IMR-90 (cell line): ENCODE measurements around the gene GPRIN3. TPM values are rescaled to one million over a fixed set of nuclear protein-coding genes. Genes with fewer than 3 reads are reported as not detected.

Source experiments
- ATAC-seq: fragments of 200-7000 bp; cut with Tn5 transposase; 2 replicates; pipeline ENCODE4 v1.9.1; 2020; ENCODE audit warnings: low read depth, mild to moderate bottlenecking, moderate library complexity
- BruUV-seq: library from RNA; stranded (reverse); fragments of 400-500 nt; replicated peaks from 2 replicates; lab custom pipeline; 2021; lab: Mats Ljungman, UMichigan
- CTCF ChIA-PET: fragments of 300-600 bp; formaldehyde crosslinking; extraction: SDS; loops from one replicate; lab custom pipeline; 2021; ENCODE audit warnings: antibody characterized with exemption; lab: Yijun Ruan, JAX
- POLR2A ChIA-PET: fragments of 300-600 bp; sonication (Branson Sonifier 250); formaldehyde crosslinking; loops from one replicate; lab custom pipeline; 2022; ENCODE audit warnings: antibody characterized with exemption; ENCODE audit not compliant: unreplicated experiment; lab: Charles Lee
- DNase-seq: peaks from one replicate; pipeline ENCODE4 v3.0.0; 2013
- H2AFZ ChIP-seq: replicated peaks from 2 replicates; pipeline ENCODE3; 2013; ENCODE audit warnings: low read length, mild to moderate bottlenecking; ENCODE audit not compliant: poor library complexity
- H2AK5ac ChIP-seq: 2 replicates; pipeline ENCODE4 v1.6.1; 2013; ENCODE audit warnings: low read depth, low read length, inconsistent platforms
- H2AK9ac ChIP-seq: replicated peaks from 2 replicates; pipeline ENCODE3; 2013; ENCODE audit warnings: mild to moderate bottlenecking, low read depth, low read length, moderate library complexity; ENCODE audit not compliant: poor library complexity
- H2BK120ac ChIP-seq: 2 replicates; pipeline ENCODE4 v1.6.1; 2013; ENCODE audit warnings: low read depth, low read length, inconsistent platforms
- H2BK15ac ChIP-seq: 3 replicates; pipeline ENCODE4 v1.6.1; 2013; ENCODE audit warnings: low read depth, low read length, inconsistent platforms
- H2BK20ac ChIP-seq: 2 replicates; pipeline ENCODE4 v1.6.1; 2013; ENCODE audit warnings: low read depth, mild to moderate bottlenecking, inconsistent platforms, low read length, moderate library complexity
- H2BK5ac ChIP-seq: 2 replicates; pipeline ENCODE4 v1.6.1; 2013; ENCODE audit warnings: mild to moderate bottlenecking, low read depth, low read length, inconsistent platforms; ENCODE audit not compliant: poor library complexity, severe bottlenecking
- H3K14ac ChIP-seq: replicated peaks from 2 replicates; pipeline ENCODE4 v1.6.1; 2013; ENCODE audit warnings: low read depth, low read length, inconsistent platforms
- H3K18ac ChIP-seq: 2 replicates; pipeline ENCODE4 v1.6.1; 2013; ENCODE audit warnings: low read depth, low read length, control low read depth
- H3K23ac ChIP-seq: 2 replicates; pipeline ENCODE4 v1.6.1; 2013; ENCODE audit warnings: low read depth, low read length, inconsistent platforms
- H3K27ac ChIP-seq: 2 replicates; pipeline ENCODE4 v1.5.1; 2013; ENCODE audit warnings: mild to moderate bottlenecking, control low read depth, low read length; ENCODE audit not compliant: insufficient read depth
- H3K27me3 ChIP-seq: 2 replicates; pipeline ENCODE4 v1.6.1; 2013; ENCODE audit warnings: low read length; ENCODE audit not compliant: control insufficient read depth, insufficient read depth
- H3K36me3 ChIP-seq: 2 replicates; pipeline ENCODE4 v1.6.1; 2013; ENCODE audit warnings: low read length, mixed read lengths; ENCODE audit not compliant: control insufficient read depth, insufficient read depth
- H3K4ac ChIP-seq: 2 replicates; pipeline ENCODE4 v1.6.1; 2013; ENCODE audit warnings: low read depth, low read length, inconsistent platforms
- H3K4me1 ChIP-seq: 2 replicates; pipeline ENCODE4 v1.6.1; 2013; ENCODE audit warnings: low read length, mixed read lengths; ENCODE audit not compliant: control insufficient read depth, insufficient read depth
- H3K4me2 ChIP-seq: 2 replicates; pipeline ENCODE4 v1.6.1; 2013; ENCODE audit warnings: low read depth, mild to moderate bottlenecking, control low read depth, low read length, moderate library complexity
- H3K4me3 ChIP-seq: 2 replicates; pipeline ENCODE4 v1.5.1; 2013; ENCODE audit warnings: low read depth, mild to moderate bottlenecking, control low read depth, low read length, moderate library complexity; ENCODE audit not compliant: insufficient read depth
- H3K56ac ChIP-seq: 2 replicates; pipeline ENCODE4 v1.6.1; 2013; ENCODE audit warnings: low read length, inconsistent platforms; ENCODE audit not compliant: insufficient read depth; ENCODE audit errors: extremely low read depth
- H3K79me1 ChIP-seq, 2 experiments: 2 replicates each; pipeline ENCODE4 v1.6.1; 2013; ENCODE audit warnings: low read length in 2 of 2, inconsistent platforms in 1 of 2, low read depth in 1 of 2
- H3K9ac ChIP-seq: 2 replicates; pipeline ENCODE4 v1.6.1; 2013; ENCODE audit warnings: low read depth, low read length, control low read depth
- H3K9me1 ChIP-seq: 2 replicates; pipeline ENCODE4 v1.6.1; 2013; ENCODE audit warnings: low read length, inconsistent platforms; ENCODE audit not compliant: insufficient read depth
- H3K9me3 ChIP-seq: 2 replicates; pipeline ENCODE4 v1.6.1; 2013; ENCODE audit warnings: low read length; ENCODE audit not compliant: control insufficient read depth, insufficient read depth
- H4K20me1 ChIP-seq: 2 replicates; pipeline ENCODE4 v1.6.1; 2013; ENCODE audit warnings: low read length, inconsistent platforms; ENCODE audit not compliant: insufficient read depth
- H4K5ac ChIP-seq: 2 replicates; pipeline ENCODE4 v1.6.1; 2013; ENCODE audit warnings: mild to moderate bottlenecking, low read depth, low read length, control low read depth
- H4K8ac ChIP-seq, 2 experiments: 2 replicates each; pipeline ENCODE4 v1.6.1; 2013; ENCODE audit warnings: low read depth in 2 of 2, low read length in 2 of 2, control low read depth in 1 of 2, inconsistent platforms in 1 of 2
- H4K91ac ChIP-seq: 2 replicates; pipeline ENCODE4 v1.6.1; 2013; ENCODE audit warnings: low read depth, low read length, inconsistent platforms; ENCODE audit not compliant: insufficient read depth
- BHLHE40 ChIP-seq: fragments of 150-350 bp; IDR thresholded peaks from 2 replicates; pipeline ENCODE4 v1.6.1; 2016; ENCODE audit warnings: mild to moderate bottlenecking, low read depth, low read length
- CEBPB ChIP-seq: IDR thresholded peaks from 2 replicates; pipeline ENCODE4 v1.6.1; 2012; ENCODE audit warnings: low read depth, low read length, improper control_type of control experiment
- CHD1 ChIP-seq: IDR thresholded peaks from 2 replicates; pipeline ENCODE4 v1.6.1; 2012; ENCODE audit warnings: low read depth, low read length, improper control_type of control experiment
- ELK1 ChIP-seq: fragments of 150-350 bp; IDR thresholded peaks from 2 replicates; pipeline ENCODE4 v1.6.1; 2016; ENCODE audit warnings: low read depth, mild to moderate bottlenecking, low read length, moderate library complexity, borderline replicate concordance
- FOS ChIP-seq: fragments of 150-350 bp; IDR thresholded peaks from 2 replicates; pipeline ENCODE4 v1.6.1; 2016; ENCODE audit warnings: low read depth, low read length
- MAFK ChIP-seq: IDR thresholded peaks from 2 replicates; pipeline ENCODE4 v1.6.1; 2012; ENCODE audit warnings: low read depth, low read length, improper control_type of control experiment
- MAZ ChIP-seq: IDR thresholded peaks from 2 replicates; pipeline ENCODE4 v1.6.1; 2012; ENCODE audit warnings: low read depth, mild to moderate bottlenecking, low read length, improper control_type of control experiment, moderate library complexity, borderline replicate concordance
- MXI1 ChIP-seq: IDR thresholded peaks from 2 replicates; pipeline ENCODE4 v1.6.1; 2012; ENCODE audit warnings: low read depth, mild to moderate bottlenecking, low read length, moderate library complexity, borderline replicate concordance
- NFE2L2 ChIP-seq: fragments of 150-350 bp; IDR thresholded peaks from 2 replicates; pipeline ENCODE4 v1.6.1; 2016; ENCODE audit warnings: low read depth, mild to moderate bottlenecking, low read length
- POLR2A ChIP-seq: IDR thresholded peaks from 2 replicates; pipeline ENCODE4 v1.6.1; 2012; ENCODE audit warnings: mild to moderate bottlenecking, low read depth, low read length
- RAD21 ChIP-seq: IDR thresholded peaks from 2 replicates; pipeline ENCODE4 v1.6.1; 2012; ENCODE audit warnings: low read length, improper control_type of control experiment
- RCOR1 ChIP-seq: IDR thresholded peaks from 2 replicates; pipeline ENCODE4 v1.6.1; 2012; ENCODE audit warnings: mild to moderate bottlenecking, low read length, improper control_type of control experiment; ENCODE audit not compliant: insufficient replicate concordance
- RFX5 ChIP-seq: IDR thresholded peaks from 2 replicates; pipeline ENCODE4 v1.8.0; 2012; ENCODE audit warnings: low read depth, mild to moderate bottlenecking, low read length, moderate library complexity
- SMC3 ChIP-seq: fragments of 150-350 bp; IDR thresholded peaks from 2 replicates; pipeline ENCODE4 v1.6.1; 2016; ENCODE audit warnings: low read depth, mild to moderate bottlenecking, antibody characterized with exemption, low read length, moderate library complexity
- USF2 ChIP-seq: fragments of 150-350 bp; IDR thresholded peaks from 2 replicates; pipeline ENCODE4 v1.6.1; 2017; ENCODE audit warnings: mild to moderate bottlenecking, antibody characterized with exemption, low read length, low read depth
- WGBS, 2 experiments: methylation state at CpG; one replicate each; pipeline versions ENCODE4 v1.1.5 to v1.1.7; 2013; ENCODE audit warnings: missing lambda C conversion rate in 2 of 2; ENCODE audit not compliant: insufficient read length in 1 of 2; ENCODE audit errors: extremely low coverage in 2 of 2; 5-methylcytosine and 5-hydroxymethylcytosine counted together
- dilution Hi-C: fragments of 300-500 bp; cut with HindIII; formaldehyde crosslinking; loops from one replicate; pipeline ENCODE4 v1.14.3; 2018; ENCODE audit warnings: low sequenced_read_pairs; ENCODE audit not compliant: unreplicated experiment
- in situ Hi-C: fragments of 300-500 bp; cut with MboI; formaldehyde crosslinking; loops from 3 replicates; pipeline ENCODE4 v1.14.3; 2019; ENCODE audit warnings: low sequenced_read_pairs, inconsistent platforms, mixed read lengths
- intact Hi-C: fragments of 100-400 bp; cut with micrococcal nuclease; formaldehyde crosslinking; loops from 2 replicates; pipeline ENCODE4 v1.10.0; 2022
- polyA plus RNA-seq, 3 experiments: library from polyadenylated mRNA; depleted of rRNA; stranded (reverse); fragments of >200 nt; gene quantifications; 2 replicates each; pipeline ENCODE4 v1.2.3, GENCODE V29; 2012; ENCODE audit warnings: low replicate concordance in 1 of 3
- total RNA-seq: library from RNA; depleted of rRNA; stranded (reverse); fragments of >200 nt; gene quantifications from 2 replicates; pipeline ENCODE4 v1.2.3, GENCODE V29; 2012
- TF ChIP-seq, protein P1 (sequence below): conservative IDR thresholded peaks from 2 replicates; pipeline ENCODE4 v1.5.1; 2012; ENCODE audit warnings: mild to moderate bottlenecking, low read depth, low read length, improper control_type of control experiment

GPRIN3 gene
- total and polyA plus RNA-seq, 2 of the 4 experiments (the other 2 are of a cell fraction), result under 0.01 TPM; not detected in 1

- Histone ChIP-seq H4K5ac (no peak overlapping the region), H3K79me1 (no peaks in the 10 kb centered on the region), H3K23ac (no peak overlapping the region), H2BK5ac (no peak overlapping the region), H4K91ac (no peak overlapping the region), H3K18ac (no peak overlapping the region), H2BK20ac (no peak overlapping the region), H3K4me3 (no peak overlapping the region), H3K4me1 (no peaks in the 10 kb centered on the region), H3K14ac (no peak overlapping the region), H3K36me3 (no peaks in the 10 kb centered on the region), H3K9me3 (no peaks in the 10 kb centered on the region), H2BK15ac (no peak overlapping the region), H3K56ac (no peak overlapping the region), H3K9me1 (no peaks in the 10 kb centered on the region), H4K20me1 (no peaks in the 10 kb centered on the region), H2AK9ac (no peak overlapping the region), H4K8ac (no peak overlapping the region), H2BK120ac (no peak overlapping the region), H2AK5ac (no peak overlapping the region), H3K27ac (no peak overlapping the region), H2AFZ (no peak overlapping the region), H3K4me2 (no peak overlapping the region), H3K9ac (no peak overlapping the region), H3K27me3 (no peaks in the 10 kb centered on the region), H3K4ac (no peak overlapping the region)
- POLR2A ChIA-PET, result no interaction called here
- TF ChIP-seq MAFK (no peak), RCOR1 (no peak), CHD1 (no peak), FOS (no peak), POLR2A (no peak), BHLHE40 (no peak), CEBPB (no peak), SMC3 (no peak), MXI1 (no peak), NFE2L2 (no peak), MAZ (no peak), ELK1 (no peak), RAD21 (no peak), RFX5 (no peak), USF2 (no peak)
- TF ChIP-seq, protein P1, sequence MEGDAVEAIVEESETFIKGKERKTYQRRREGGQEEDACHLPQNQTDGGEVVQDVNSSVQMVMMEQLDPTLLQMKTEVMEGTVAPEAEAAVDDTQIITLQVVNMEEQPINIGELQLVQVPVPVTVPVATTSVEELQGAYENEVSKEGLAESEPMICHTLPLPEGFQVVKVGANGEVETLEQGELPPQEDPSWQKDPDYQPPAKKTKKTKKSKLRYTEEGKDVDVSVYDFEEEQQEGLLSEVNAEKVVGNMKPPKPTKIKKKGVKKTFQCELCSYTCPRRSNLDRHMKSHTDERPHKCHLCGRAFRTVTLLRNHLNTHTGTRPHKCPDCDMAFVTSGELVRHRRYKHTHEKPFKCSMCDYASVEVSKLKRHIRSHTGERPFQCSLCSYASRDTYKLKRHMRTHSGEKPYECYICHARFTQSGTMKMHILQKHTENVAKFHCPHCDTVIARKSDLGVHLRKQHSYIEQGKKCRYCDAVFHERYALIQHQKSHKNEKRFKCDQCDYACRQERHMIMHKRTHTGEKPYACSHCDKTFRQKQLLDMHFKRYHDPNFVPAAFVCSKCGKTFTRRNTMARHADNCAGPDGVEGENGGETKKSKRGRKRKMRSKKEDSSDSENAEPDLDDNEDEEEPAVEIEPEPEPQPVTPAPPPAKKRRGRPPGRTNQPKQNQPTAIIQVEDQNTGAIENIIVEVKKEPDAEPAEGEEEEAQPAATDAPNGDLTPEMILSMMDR, result no peak
- DNase-seq, result no peak
- ATAC-seq, result no peak
- intact Hi-C loops, result no loop called here
- dilution Hi-C loops, result no loop called here
- BruUV-seq, result no TSS peak
- in situ Hi-C loops, result no loop called here
- CTCF ChIA-PET, result no interaction called here
- WGBS, 2 experiments, result no CpG with 5 or more reads among the region's 2 CpGs
Measured at GRCh38 chr4:89337681-89338080, 30.1 kb upstream of the GPRIN3 start.
